Stimulated activated CD4-positive, alpha-beta T cell treated with anti-CD3 and anti-CD28 coated beads, Interleukin-4, amount 100 ng/mL, for 1 hour (primary cell): Measurements from ENCODE around the gene PLEKHA7.

Experiments used
- DNase-seq: peaks from one replicate; pipeline ENCODE4 v3.0.0-alpha.2; 2020

PLEKHA7 gene

DNA sequence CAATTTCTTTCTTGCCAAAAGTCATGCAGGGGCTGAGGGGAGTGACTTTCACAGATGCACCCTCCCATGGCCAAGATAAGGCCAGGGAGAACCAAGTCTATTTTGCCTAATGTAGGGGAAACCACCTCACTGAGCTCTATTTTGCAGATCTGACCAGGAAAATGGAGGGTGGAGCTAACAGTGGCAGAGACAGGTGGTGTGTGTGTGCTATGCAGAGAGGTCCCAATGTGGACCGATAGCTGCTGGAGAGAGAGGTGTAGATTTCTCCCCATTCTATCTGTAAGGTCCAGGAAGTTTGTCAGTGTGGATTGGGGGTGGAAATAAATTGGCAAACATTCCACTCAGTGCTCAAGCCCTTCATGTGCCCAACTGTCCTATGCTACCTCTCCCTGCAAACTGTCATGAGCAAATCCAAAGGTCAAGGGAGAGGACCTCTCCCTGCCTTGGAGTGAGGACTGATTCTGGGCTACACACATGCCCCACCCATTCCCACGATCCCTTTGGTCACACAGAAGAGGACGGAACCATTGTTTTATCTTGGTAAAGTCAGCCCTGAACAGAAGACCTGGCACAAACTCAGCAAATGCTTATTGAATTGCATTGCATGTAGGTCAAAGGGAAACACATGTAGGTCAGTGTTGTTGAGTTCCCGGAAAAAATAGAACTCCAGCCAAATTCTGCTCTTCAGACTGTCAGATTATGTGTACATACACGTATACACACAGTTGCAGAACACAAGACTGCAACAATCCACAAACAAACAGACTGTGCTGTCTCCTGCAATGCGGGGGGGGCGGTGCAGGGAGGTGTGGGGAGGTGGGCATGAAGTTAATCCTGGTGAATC lies 209.9 kb downstream of the PLEKHA7 start:
- no peak for DNase-seq

GRCh38 chr11:16801288-16801980 lies 212.8 kb downstream of the PLEKHA7 start:
- DNase-seq, result no peak

GRCh38 chr11:16800382-16800781 lies 213.8 kb downstream of the PLEKHA7 start:
- DNase-seq, result no peak

DNA sequence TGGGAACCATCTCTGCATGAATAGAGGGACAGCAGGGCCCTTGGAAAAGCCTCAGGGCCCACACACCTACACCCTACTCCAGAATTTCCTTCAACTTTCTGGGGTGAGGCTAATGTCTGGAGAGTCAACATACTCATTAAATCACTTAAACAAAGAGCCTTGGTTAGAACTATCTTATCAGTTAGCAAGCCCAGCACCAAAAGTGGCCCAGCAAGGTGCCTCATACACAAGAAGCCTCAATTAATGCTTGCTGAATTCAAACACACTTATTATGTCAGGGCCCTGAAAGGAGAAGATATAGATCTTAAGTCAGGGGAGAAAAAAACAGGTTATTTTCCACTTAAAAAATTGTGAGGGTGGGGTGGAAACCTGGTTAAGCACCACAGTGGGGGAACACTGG lies 214.3 kb downstream of the PLEKHA7 start:
- DNase-seq, result no peak

DNA sequence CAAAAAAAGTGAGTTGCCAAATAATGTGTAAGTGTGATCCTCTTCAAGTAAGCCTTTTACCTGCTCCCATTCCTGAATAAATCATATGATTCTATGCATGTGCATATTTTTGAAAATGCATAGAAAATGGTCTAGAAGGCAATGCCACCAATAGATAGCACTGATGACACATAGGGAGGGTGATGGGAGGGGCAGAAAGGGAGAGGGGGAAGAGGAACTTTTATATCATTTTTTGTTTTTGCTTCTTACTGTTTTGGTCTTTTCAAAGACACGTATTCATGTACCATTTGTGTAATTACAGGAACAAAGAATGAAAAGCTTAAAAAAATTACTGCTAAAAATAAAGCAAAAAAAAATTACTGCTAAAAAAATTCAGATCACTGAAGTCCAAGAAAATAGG lies 215.0 kb downstream of the PLEKHA7 start:
- no peak for DNase-seq

- no peak for DNase-seq
Measured at GRCh38 chr11:16797776-16798175, 216.4 kb downstream of the PLEKHA7 start.

- no peak for DNase-seq
Measured at GRCh38 chr11:16796311-16796710, 217.9 kb downstream of the PLEKHA7 start.

GRCh38 chr11:16795146-16795545 lies 219.1 kb downstream of the PLEKHA7 start:
- DNase-seq, result no peak

DNA sequence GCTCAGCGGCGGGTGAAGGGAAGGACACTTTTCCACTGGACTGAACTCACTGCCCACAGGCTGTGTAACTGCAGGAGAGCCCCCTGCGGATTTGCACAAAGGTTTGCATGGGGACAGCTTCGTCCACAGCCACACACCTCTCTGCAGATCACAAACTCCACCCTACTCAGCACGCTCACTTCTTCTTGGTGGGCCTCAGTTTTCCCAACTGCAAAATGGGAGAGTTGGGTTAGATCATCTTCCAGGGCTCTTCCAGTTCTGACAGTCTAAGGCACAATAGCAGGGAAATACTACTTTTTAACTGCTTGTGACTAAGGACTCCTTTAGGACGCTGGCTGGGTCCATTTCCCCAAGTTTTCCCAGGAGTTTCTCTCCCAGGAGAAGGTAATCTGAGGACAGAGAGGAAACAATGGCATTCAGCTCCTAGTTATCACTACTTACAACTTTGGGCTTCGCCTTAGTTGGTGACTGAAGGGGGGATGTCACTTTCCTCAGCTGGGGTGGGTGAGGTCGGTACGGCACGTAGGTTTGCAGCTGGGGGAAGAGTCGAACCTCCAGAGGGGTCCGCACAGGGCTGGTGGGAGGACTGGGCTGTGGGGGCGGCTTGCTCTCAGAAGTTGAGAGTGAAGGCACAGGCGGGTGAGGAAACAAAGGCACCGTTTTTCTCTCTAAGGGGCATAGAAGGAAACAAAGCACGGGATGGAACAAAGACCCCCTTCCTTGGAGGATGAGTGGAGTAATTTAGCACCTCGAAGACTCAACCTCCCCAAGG lies 220.0 kb downstream of the PLEKHA7 start:
- no peak for DNase-seq

DNA sequence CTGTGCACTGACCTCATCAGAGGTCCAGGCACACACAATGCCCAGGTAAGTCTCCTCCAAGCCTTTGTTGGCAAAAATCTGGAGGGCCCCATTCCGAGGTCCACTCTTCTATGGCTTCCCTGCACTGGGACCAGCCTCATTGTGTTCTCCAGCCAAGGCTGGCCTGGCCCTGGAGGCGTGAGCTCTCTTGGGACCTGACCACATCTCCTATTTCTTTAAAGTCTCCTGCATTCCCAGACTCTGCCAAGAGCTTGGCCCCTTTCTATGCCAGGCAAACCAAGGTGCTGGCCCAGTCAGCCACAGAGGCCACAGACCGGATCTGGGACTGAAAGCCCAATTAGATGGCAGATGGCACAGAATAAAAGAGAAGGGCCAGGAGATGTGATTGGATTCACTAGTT lies 220.7 kb downstream of the PLEKHA7 start:
- no peak for DNase-seq

- no peak for DNase-seq
Measured at GRCh38 chr11:16793009-16793408, 221.2 kb downstream of the PLEKHA7 start.

DNA sequence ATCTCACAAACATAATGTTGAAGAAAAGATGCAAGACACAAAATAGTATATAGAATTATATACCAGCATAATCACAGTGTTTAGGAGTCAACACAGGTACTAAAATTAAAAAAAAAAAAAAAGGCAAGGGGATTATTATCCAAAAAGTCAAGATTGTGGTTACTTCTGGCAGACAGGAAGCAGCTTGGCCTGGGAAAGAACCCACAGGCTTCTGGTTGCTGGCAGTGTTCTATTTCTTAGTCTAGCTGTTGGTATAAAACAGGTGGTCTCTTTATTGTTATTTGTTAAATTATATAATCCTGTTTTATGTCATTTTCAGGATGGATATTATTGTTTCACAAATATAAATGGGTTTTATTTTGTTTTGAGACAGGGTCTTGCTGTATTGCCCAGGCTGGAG lies 221.8 kb downstream of the PLEKHA7 start:
- no peak for DNase-seq

DNA sequence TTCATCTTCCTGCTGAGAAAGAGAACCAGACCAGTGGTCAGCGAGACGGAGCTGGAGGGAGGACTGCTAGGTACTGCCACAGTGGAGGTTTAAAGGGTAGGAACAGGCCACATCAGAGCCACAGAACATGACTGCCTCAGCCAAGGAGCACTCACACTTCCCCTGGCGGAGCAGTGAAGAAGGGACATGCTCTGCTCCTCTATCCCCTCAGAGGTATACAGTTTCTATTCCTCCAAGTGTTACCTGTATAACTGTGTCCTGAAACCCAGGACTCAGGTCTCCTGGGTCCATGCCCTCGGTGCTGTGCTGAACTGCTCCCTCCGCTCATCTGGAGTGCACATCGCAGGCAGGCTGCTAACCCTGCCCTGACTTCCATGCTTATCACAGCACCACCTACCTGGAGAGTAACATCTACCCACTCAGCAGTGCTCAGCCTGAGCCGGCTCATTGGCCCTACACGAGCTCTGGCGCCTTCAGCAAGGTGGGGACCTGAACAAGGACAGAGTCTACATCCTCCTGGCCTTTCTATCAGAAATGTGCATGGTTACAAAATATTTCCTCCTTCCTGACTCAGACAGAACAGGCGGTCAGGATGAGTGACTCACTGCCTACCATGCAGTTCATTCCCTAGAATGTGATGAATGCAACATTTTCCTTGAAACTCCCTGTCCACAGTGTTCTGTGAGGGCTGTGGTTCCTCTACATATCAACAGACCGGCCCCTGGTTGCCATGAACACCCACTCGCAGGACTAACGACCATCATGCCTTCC lies 222.8 kb downstream of the PLEKHA7 start:
- DNase-seq, result no peak

DNA sequence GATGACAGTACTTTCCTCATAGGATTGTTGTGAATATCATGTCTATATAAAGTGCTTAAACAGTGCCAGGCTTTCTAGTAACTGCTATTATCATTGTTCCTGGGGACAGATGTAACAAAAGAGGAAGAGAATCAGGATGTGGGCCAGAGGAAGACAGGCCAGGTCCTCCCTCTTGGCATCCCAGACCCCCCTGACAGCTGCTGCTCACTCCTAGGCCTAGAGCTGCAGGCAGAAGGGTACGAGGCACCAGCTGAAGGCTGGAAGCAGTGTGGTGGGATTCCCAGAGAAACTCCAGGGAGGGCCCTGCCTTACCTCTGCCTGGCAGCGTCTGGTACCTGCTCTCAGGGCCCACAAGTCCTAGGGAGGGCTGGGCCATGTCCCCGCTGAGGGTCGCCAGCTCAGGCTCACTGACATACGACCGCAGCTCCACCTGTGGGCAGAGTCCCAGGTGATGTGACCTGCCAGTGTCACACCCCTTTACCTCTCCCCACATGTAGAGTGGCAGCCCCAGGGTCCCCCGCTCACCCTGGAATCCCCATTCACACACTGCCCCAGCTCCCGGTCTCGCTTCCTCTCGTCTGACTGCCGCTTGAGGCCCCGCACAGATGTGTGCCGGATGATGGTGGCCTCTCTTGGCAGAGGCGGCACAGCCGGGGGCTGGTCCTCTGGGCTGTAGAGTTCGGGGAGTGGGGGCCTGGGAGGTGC lies 223.6 kb downstream of the PLEKHA7 start:
- no peak for DNase-seq

DNA sequence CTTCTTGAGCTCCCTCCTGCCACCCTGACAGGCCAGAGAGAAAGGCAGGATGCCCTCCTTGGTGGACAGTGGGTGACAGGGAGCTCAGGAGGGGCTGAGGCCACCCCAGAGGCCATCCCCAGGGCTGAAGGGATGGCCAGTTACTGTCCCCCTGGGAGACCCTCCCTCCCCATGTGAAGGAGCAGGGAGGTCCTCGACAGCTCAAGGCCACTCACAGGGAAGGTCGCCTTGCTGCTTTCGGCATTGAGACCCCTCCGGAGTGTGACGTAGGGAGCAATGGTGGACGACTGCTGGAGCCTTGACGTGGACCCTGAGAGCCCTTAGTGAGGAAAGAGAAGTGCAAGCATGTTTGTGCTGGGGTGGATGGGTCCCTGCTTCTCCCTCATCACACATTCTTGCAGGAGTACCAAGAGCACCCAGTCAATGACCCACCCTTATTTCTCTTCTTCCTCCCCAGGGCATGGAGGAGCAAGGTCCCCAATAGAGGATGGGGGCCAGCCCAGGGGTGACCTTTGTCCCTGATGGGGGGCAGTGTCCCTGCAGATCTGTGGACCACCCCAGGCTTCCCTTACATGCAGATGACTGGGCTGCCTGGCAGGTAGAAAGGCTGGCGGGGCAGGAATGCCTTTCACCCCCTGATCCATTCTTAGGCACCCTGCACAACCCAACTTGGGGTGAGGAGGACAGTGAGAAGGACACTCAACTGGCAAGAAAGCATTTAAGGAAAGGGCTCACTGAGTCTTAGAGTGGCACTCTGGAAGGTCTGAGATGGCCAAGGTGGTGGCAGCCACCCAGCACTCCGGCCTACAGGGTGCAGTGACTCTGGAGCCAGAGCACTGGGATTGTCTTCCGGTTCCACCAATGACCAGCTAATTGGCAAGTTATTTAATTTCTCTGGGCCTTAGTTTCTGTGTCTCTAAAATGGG lies 224.4 kb downstream of the PLEKHA7 start:
- DNase-seq, result no peak

DNA sequence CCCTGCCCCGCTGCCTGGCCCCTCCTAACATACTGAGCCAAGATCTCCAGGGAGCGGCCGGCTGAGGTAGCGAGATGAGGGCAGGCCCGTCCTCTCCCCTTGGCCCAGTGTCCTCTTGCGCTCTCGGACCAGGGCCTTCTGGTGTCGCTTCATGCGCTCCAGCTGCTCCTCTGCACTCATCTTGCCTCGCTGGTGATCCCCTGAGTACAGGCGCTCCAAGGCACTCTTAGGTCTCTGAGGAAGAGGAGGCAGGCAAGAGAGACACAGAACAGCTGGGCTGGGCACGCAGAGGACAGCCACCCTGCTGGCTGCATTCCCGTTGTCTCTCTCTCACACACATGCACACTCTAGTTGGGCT lies 225.2 kb downstream of the PLEKHA7 start:
- no peak for DNase-seq

GRCh38 chr11:16788141-16789062 lies 225.8 kb downstream of the PLEKHA7 start:
- peak; percentile 60 for DNase-seq

GRCh38 chr11:16787035-16787742 lies 227.0 kb downstream of the PLEKHA7 start:
- no peak for DNase-seq

DNA sequence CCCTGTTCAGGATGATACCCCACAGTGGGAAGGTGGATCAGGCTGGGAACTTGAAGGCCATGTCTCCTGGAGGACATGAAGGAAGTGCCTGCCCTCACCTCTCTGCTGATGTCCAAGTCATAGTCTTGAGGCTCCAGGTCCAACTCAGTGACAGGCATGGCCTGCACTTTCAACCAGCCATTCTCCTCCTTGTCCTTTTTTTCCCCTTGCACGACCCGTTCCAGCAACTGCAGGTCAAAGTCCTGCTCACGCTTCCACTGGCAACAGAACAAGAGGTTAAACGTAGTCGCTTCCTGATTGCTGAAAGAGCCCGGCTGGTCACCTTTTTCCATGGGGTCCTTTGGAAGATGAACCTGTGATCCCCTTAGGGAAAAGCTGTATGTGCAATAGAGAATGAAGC lies 228.1 kb downstream of the PLEKHA7 start:
- DNase-seq, result no peak
